ENCODE data around the gene FSTL3.

Gene FSTL3

GRCh38 chr19:680287-681028 is 4.3 kb downstream of the FSTL3 start:
- TF ChIP-seq CTCF (IDR thresholded peaks at IDR 0.05; ENCODE audit: low read depth, low read length, missing control alignments), result no peak
- DNase-seq (ENCODE audit: extremely low read depth, low read depth), result peak; percentile 88
- H3K4me3 ChIP-seq (replicated peaks; ENCODE audit: low read depth, low read length), result peak overlapping the region; percentile 68

- no peak for DNase-seq (ENCODE audit: extremely low read depth, low read depth)
- TF ChIP-seq CTCF (IDR thresholded peaks at IDR 0.05; ENCODE audit: low read depth, low read length, missing control alignments), result no peak
- H3K4me3 ChIP-seq (replicated peaks; ENCODE audit: low read depth, low read length), result peak overlapping the region; percentile 42
Observed at GRCh38 chr19:681029-682019, 5.1 kb downstream of the FSTL3 start.

- H3K4me3 ChIP-seq (replicated peaks; ENCODE audit: low read depth, low read length), result no peak overlapping the region
- TF ChIP-seq CTCF (IDR thresholded peaks at IDR 0.05; ENCODE audit: low read depth, low read length, missing control alignments), result no peak
- DNase-seq (ENCODE audit: extremely low read depth, low read depth), result no peak
Observed at GRCh38 chr19:682678-683320, 6.6 kb downstream of the FSTL3 start.

- TF ChIP-seq CTCF (IDR thresholded peaks at IDR 0.05; ENCODE audit: low read depth, low read length, missing control alignments), result no peak
- no peak for DNase-seq (ENCODE audit: extremely low read depth, low read depth)
- H3K4me3 ChIP-seq (replicated peaks; ENCODE audit: low read depth, low read length), result no peak overlapping the region
Observed at GRCh38 chr19:685454-685931, 9.3 kb downstream of the FSTL3 start.

- DNase-seq (ENCODE audit: extremely low read depth, low read depth), result no peak
- H3K4me3 ChIP-seq (replicated peaks; ENCODE audit: low read depth, low read length), result no peak overlapping the region
- no peak for TF ChIP-seq CTCF (IDR thresholded peaks at IDR 0.05; ENCODE audit: low read depth, low read length, missing control alignments)
Observed at GRCh38 chr19:686589-687297, 10.6 kb downstream of the FSTL3 start.
